H1 (cell line): ENCODE data around the gene BCAP31. TPM values are rescaled to one million over a fixed set of nuclear protein-coding genes. Genes with fewer than 3 reads are reported as not detected.

Source experiments
- CTCF ChIA-PET: fragments of 300-600 bp; sonication (Branson Sonifier 250); formaldehyde crosslinking; loops from one replicate; lab custom pipeline; 2021; ENCODE audit not compliant: partially characterized antibody; lab: Charles Lee
- POLR2A ChIA-PET: fragments of 300-600 bp; sonication (Branson Sonifier 250); formaldehyde crosslinking; loops from one replicate; lab custom pipeline; 2021; ENCODE audit warnings: inconsistent platforms; ENCODE audit not compliant: partially characterized antibody; lab: Charles Lee
- DNase-seq, 2 experiments: peaks; one replicate each; pipeline versions ENCODE4 v3.0.0 to v3.0.0-alpha.2; 2010 to 2022; ENCODE audit warnings: low spot score in 2 of 2, low read depth in 1 of 2, mixed read lengths in 1 of 2
- FAIRE-seq: peaks from 2 replicates; lab custom pipeline; 2011; peaks lifted over from hg19 to GRCh38; lab: Jason Lieb, UNC
- H2AFZ ChIP-seq: 2 replicates; pipeline ENCODE4 v1.8.1; 2012; ENCODE audit warnings: low read length, inconsistent platforms
- H2AK5ac ChIP-seq: 2 replicates; pipeline ENCODE4 v1.6.1; 2013; ENCODE audit warnings: low read depth, low read length
- H2BK120ac ChIP-seq: replicated peaks from 2 replicates; pipeline ENCODE3; 2013; ENCODE audit warnings: low read depth, low read length, inconsistent platforms
- H2BK12ac ChIP-seq: 2 replicates; pipeline ENCODE4 v1.6.1; 2013; ENCODE audit warnings: low read depth, low read length
- H2BK15ac ChIP-seq: 2 replicates; pipeline ENCODE4 v1.6.1; 2013; ENCODE audit warnings: low read length
- H2BK20ac ChIP-seq: 2 replicates; pipeline ENCODE4 v1.6.1; 2013; ENCODE audit warnings: low read length
- H2BK5ac ChIP-seq: 2 replicates; pipeline ENCODE4 v1.6.1; 2013; ENCODE audit warnings: low read depth, low read length
- H3K14ac ChIP-seq: 2 replicates; pipeline ENCODE4 v1.6.1; 2013; ENCODE audit warnings: inconsistent platforms; ENCODE audit not compliant: insufficient read length
- H3K18ac ChIP-seq: 2 replicates; pipeline ENCODE4 v1.6.1; 2013; ENCODE audit warnings: low read length; ENCODE audit errors: extremely low read depth
- H3K23ac ChIP-seq: 2 replicates; pipeline ENCODE4 v1.6.1; 2013; ENCODE audit warnings: inconsistent platforms; ENCODE audit not compliant: insufficient read length
- H3K23me2 ChIP-seq: 2 replicates; pipeline ENCODE4 v1.6.1; 2013; ENCODE audit warnings: low read depth, low read length
- H3K27ac ChIP-seq: 2 replicates; pipeline ENCODE4 v1.6.1; 2011; ENCODE audit warnings: low read depth, low read length, inconsistent platforms
- H3K27me3 ChIP-seq, 4 experiments: replicated peaks in 1 of 4; 1 replicate in 1 of 4; 2 replicates in 3 of 4; pipeline versions ENCODE4 v1.6.1 to v1.8.1; 2011 to 2013; ENCODE audit warnings: low read length in 3 of 4, mild to moderate bottlenecking in 3 of 4, inconsistent platforms in 2 of 4, mixed read lengths in 2 of 4, moderate library complexity in 1 of 4; ENCODE audit not compliant: control insufficient read depth in 3 of 4, insufficient read depth in 3 of 4; ENCODE audit errors: extremely low read depth in 1 of 4
- H3K36me3 ChIP-seq, 4 experiments: 2 replicates each; pipeline versions ENCODE4 v1.6.1 to v1.8.1; 2011 to 2013; ENCODE audit warnings: mild to moderate bottlenecking in 4 of 4, low read length in 3 of 4, moderate library complexity in 2 of 4, control low read depth in 1 of 4, inconsistent platforms in 1 of 4; ENCODE audit not compliant: insufficient read depth in 4 of 4, control insufficient read depth in 2 of 4
- H3K4ac ChIP-seq: replicated peaks from 2 replicates; pipeline ENCODE3; 2013; ENCODE audit warnings: low read length, low read depth, mixed read lengths, inconsistent platforms; ENCODE audit not compliant: insufficient read length
- H3K4me1 ChIP-seq, 4 experiments: replicated peaks in 1 of 4; 1 replicate in 1 of 4; 2 replicates in 3 of 4; pipeline versions ENCODE4 v1.6.1 to v1.8.1; 2011 to 2013; ENCODE audit warnings: low read length in 3 of 4, inconsistent platforms in 2 of 4, mixed read lengths in 1 of 4; ENCODE audit not compliant: insufficient read depth in 4 of 4, control insufficient read depth in 3 of 4
- H3K4me2 ChIP-seq, 2 experiments: 2 replicates each; pipeline versions ENCODE4 v1.6.1 to v1.8.1; 2011 to 2013; ENCODE audit warnings: low read depth in 2 of 2, low read length in 2 of 2, control low read depth in 1 of 2, inconsistent platforms in 1 of 2, mild to moderate bottlenecking in 1 of 2; ENCODE audit not compliant: insufficient read depth in 1 of 2
- H3K4me3 ChIP-seq, 4 experiments: fragments of 200-600, 300-600 bp in 1 of 4; sonication (generic), shearing (Covaris generic), sonication (Bioruptor Twin) in 1 of 4; 2 replicates each; pipeline versions ENCODE4 v1.5.1 to v1.8.1; 2011 to 2016; ENCODE audit warnings: low read length in 4 of 4, low read depth in 3 of 4, control low read depth in 2 of 4, inconsistent platforms in 2 of 4, mild to moderate bottlenecking in 2 of 4, mixed read lengths in 1 of 4, moderate library complexity in 1 of 4; ENCODE audit not compliant: insufficient read depth in 2 of 4; ENCODE audit errors: extremely low read depth in 1 of 4
- H3K56ac ChIP-seq: replicated peaks from 2 replicates; pipeline ENCODE3; 2013; ENCODE audit warnings: low read depth, mild to moderate bottlenecking, mixed read lengths, low read length, inconsistent platforms; ENCODE audit not compliant: insufficient read length
- H3K79me1 ChIP-seq: 2 replicates; pipeline ENCODE4 v1.6.1; 2013; ENCODE audit warnings: low read depth, low read length, control low read depth
- H3K79me2 ChIP-seq, 2 experiments: 2 replicates each; pipeline versions ENCODE4 v1.6.1 to v1.8.1; 2012 to 2013; ENCODE audit warnings: low read length in 2 of 2, mild to moderate bottlenecking in 2 of 2, inconsistent platforms in 1 of 2; ENCODE audit not compliant: insufficient read depth in 2 of 2, control insufficient read depth in 1 of 2
- H3K9ac ChIP-seq, 4 experiments: replicated peaks in 1 of 4; 1 replicate in 1 of 4; 2 replicates in 3 of 4; pipeline versions ENCODE4 v1.6.1 to v1.8.1; 2011 to 2013; ENCODE audit warnings: low read depth in 3 of 4, low read length in 3 of 4, control low read depth in 2 of 4, mild to moderate bottlenecking in 2 of 4, moderate library complexity in 2 of 4, inconsistent platforms in 1 of 4; ENCODE audit errors: extremely low read depth in 1 of 4
- H3K9me3 ChIP-seq, 2 experiments: 2 replicates each; pipeline versions ENCODE4 v1.6.1 to v1.8.1; 2012 to 2013; ENCODE audit warnings: mild to moderate bottlenecking in 2 of 2, moderate library complexity in 2 of 2, control low read depth in 1 of 2, inconsistent platforms in 1 of 2, low read depth in 1 of 2, low read length in 1 of 2, mixed read lengths in 1 of 2; ENCODE audit not compliant: insufficient read depth in 2 of 2
- H4K20me1 ChIP-seq, 2 experiments: replicated peaks in 1 of 2; 2 replicates each; pipeline versions ENCODE3 to v1.8.1; 2011 to 2013; ENCODE audit warnings: inconsistent platforms in 2 of 2, low read length in 2 of 2, mild to moderate bottlenecking in 1 of 2; ENCODE audit not compliant: insufficient read depth in 2 of 2, control insufficient read depth in 1 of 2
- H4K5ac ChIP-seq: 2 replicates; pipeline ENCODE4 v1.6.1; 2013; ENCODE audit warnings: low read length, low read depth, mixed read lengths, inconsistent platforms; ENCODE audit not compliant: insufficient read length
- H4K8ac ChIP-seq: 2 replicates; pipeline ENCODE4 v1.8.0; 2013; ENCODE audit warnings: mild to moderate bottlenecking, moderate library complexity, low read length, inconsistent platforms; ENCODE audit not compliant: insufficient read depth; ENCODE audit errors: extremely low read depth
- H4K91ac ChIP-seq: replicated peaks from 2 replicates; pipeline ENCODE3; 2013; ENCODE audit warnings: low read length, mixed read lengths, inconsistent platforms; ENCODE audit not compliant: insufficient read length
- BACH1 ChIP-seq: IDR thresholded peaks from 2 replicates; pipeline ENCODE4 v1.6.1; 2012; ENCODE audit warnings: low read length, improper control_type of control experiment
- CBX8 ChIP-seq: fragments of 300-800, 300-1000 bp; sonication (generic); IDR thresholded peaks from 2 replicates; pipeline ENCODE4 v1.7.1; 2016; ENCODE audit warnings: low read depth, low read length, borderline replicate concordance
- CHD1 ChIP-seq: IDR thresholded peaks from 2 replicates; pipeline ENCODE4 v1.6.1; 2012; ENCODE audit warnings: low read depth, low read length, improper control_type of control experiment
- CHD2 ChIP-seq: IDR thresholded peaks from 2 replicates; pipeline ENCODE4 v1.6.1; 2012; ENCODE audit warnings: low read length, improper control_type of control experiment
- HDAC6 ChIP-seq: IDR thresholded peaks from one replicate; pipeline ENCODE4 v1.7.1; 2012; ENCODE audit warnings: low read depth, mild to moderate bottlenecking, inconsistent platforms, low read length, moderate library complexity
- JUN ChIP-seq: IDR thresholded peaks from 2 replicates; pipeline ENCODE4 v1.6.1; 2011; ENCODE audit warnings: low read depth, mild to moderate bottlenecking, improper control_type of control experiment, low read length
- KDM1A ChIP-seq: fragments of 200-600, 300-600 bp; sonication (generic); IDR thresholded peaks from 2 replicates; pipeline ENCODE4 v1.7.1; 2016; ENCODE audit warnings: mild to moderate bottlenecking, low read length, borderline replicate concordance
- POLR2AphosphoS5 ChIP-seq: IDR thresholded peaks from 2 replicates; pipeline ENCODE4 v1.6.1; 2011; ENCODE audit warnings: low read depth, low read length
- RAD21 ChIP-seq, 2 experiments: IDR thresholded peaks in 1 of 2; conservative IDR thresholded peaks in 1 of 2; 2 replicates each; pipeline ENCODE4 v1.6.1; 2011; ENCODE audit warnings: low read depth in 2 of 2, low read length in 2 of 2, improper control_type of control experiment in 1 of 2, inconsistent platforms in 1 of 2, mild to moderate bottlenecking in 1 of 2, moderate library complexity in 1 of 2
- SRF ChIP-seq: IDR thresholded peaks from 2 replicates; pipeline ENCODE4 v1.6.1; 2011; ENCODE audit warnings: mild to moderate bottlenecking, low read depth, low read length, moderate library complexity
- TAF7 ChIP-seq: optimal IDR thresholded peaks from 2 replicates; pipeline ENCODE3; 2011; ENCODE audit warnings: low read depth, mild to moderate bottlenecking, inconsistent platforms, low read length, moderate library complexity, borderline replicate concordance
- whole genome bisulfite sequencing, 2 experiments: shearing (Covaris generic) in 1 of 2; methylation state at CpG; one replicate each; pipeline versions ENCODE4 v1.1.6 to v1.1.7; 2013 to 2015; ENCODE audit warnings: low lambda C conversion rate in 2 of 2, mixed read lengths in 2 of 2, inconsistent platforms in 1 of 2, low coverage in 1 of 2, missing lambda C conversion rate in 1 of 2; ENCODE audit not compliant: insufficient replicate concordance in 2 of 2, insufficient coverage in 1 of 2, insufficient read length in 1 of 2; ENCODE audit errors: extremely low coverage in 1 of 2, missing lambda C conversion rate in 1 of 2; 5-methylcytosine and 5-hydroxymethylcytosine counted together
- polyA plus RNA-seq, 7 experiments: library from polyadenylated mRNA; depleted of rRNA in 3 of 7; stranded (reverse) in 5 of 7; unstranded in 2 of 7; fragments of >200 nt in 5 of 7; fragments of 200-250 nt in 2 of 7; gene quantifications; 1 replicate in 5 of 7; 2 replicates in 1 of 7; 4 replicates in 1 of 7; pipeline versions ENCODE4 v1.2.1 to v1.2.3, GENCODE V29; 2011 to 2013; ENCODE audit warnings: missing spikeins in 2 of 7, mixed read lengths in 2 of 7
- total RNA-seq: library from RNA; stranded (reverse); fragmentation: NEBNext Ultra II Directional; extraction: Animal tissue kit (Norgen Biotek cat#: 25700); gene quantifications from 2 replicates; pipeline ENCODE4 v1.2.1, GENCODE V29; 2021

The BCAP31 gene
- total and polyA plus RNA-seq, 2 of the 8 experiments (the other 6 are each of a cell fraction or from before 2014, with no cell fraction given), result 136 to 159 TPM

DNA sequence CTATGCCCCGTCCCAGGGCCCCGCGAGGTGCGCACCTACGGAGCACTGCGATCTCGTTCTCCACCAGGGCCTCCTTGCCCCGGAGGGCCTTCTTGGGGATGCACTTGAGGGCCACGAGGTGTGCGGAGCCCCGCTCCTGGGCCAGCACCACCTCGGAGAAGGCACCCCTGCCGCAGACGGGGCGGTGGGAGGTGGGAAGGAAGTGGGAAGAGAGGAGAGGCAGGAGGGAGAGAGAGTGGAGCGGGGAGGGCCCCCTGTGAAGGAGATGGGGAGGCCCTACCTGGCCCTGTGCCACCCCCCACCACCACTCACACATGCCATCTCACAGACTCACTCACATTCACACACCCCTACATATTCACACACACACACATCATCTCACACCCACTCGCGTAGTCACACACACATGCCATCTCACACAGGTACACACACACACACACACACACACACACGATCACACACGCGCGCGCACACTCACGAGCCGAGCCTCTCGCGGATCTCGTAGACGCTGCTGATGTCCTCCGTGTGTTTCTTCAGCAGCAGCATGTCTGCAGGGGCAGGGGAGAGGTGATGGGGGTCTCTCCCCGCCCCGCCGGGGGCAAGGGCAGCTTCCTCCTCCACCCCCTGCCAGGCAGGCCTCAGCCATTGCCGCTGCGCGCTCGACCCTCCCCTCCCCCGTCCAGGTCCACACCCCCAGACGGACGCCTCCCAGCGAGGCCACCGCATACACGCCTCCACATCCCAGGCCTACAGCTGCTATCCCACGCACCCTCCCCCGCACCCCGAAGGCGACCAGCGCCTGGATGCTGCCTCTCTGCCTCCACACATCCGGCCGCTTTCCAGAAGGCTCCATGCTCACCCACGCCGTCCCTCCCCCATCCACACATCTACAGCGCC is 51.4 kb downstream of the BCAP31 start:
- H2BK5ac ChIP-seq, result no peak overlapping the region
- H3K9ac ChIP-seq, result no peak overlapping the region
- H2BK20ac ChIP-seq, result no peak overlapping the region; the same call in 1 of the 2 replicates
- peak overlapping the region; percentile 74 for H4K91ac ChIP-seq
- H3K4me1 ChIP-seq, result peaks cover 0 to 8% (median 2%) of the 10 kb centered on the region in 4 experiments; a peak in 4 of 7 replicates
- peaks cover 0 to 2% (median under 1%) of the 10 kb centered on the region in 4 experiments; a peak in 2 of 7 replicates for H3K27me3 ChIP-seq
- H2BK15ac ChIP-seq, result no peak overlapping the region
- no peak overlapping the region for H3K56ac ChIP-seq
- WGBS, 2 experiments, result no CpG with 5 or more reads among the region's 53 CpGs
- peak overlapping the region in 2 of 4 experiments; percentile 17 to 45; a peak in 4 of 8 replicates for H3K4me3 ChIP-seq
- ChIA-PET CTCF (interaction anchor here (0.8 to 28.7 kb wide), 3 partner anchors 11 to 28 kb away, joined by 3 to 408 read pairs (median 10); partner anchors contain the start of gene DUSP9), POLR2A (interaction anchor here (1.6 kb wide), 1 partner anchor 14 kb away, joined by 7 read pairs; the partner anchor contains the start of gene SLC6A8)
- no peaks in the 10 kb centered on the region for H3K9me3 ChIP-seq
- H4K5ac ChIP-seq, result no peak overlapping the region
- DNase-seq (no peak), FAIRE-seq (no peak)
- no peaks in the 10 kb centered on the region for H4K20me1 ChIP-seq
- H4K8ac ChIP-seq, result no peak overlapping the region; the same call in 1 of the 2 replicates
- no peaks in the 10 kb centered on the region; the same call in 1 of the 2 replicates for H3K23me2 ChIP-seq
- no peaks in the 10 kb centered on the region for H3K36me3 ChIP-seq
- H3K79me1 ChIP-seq, result no peaks in the 10 kb centered on the region
- no peak overlapping the region for H3K23ac ChIP-seq
- H2AK5ac ChIP-seq, result no peak overlapping the region
- no peaks in the 10 kb centered on the region for H3K79me2 ChIP-seq
- no peak overlapping the region for H2BK120ac ChIP-seq
- no peak overlapping the region for H3K4ac ChIP-seq
- no peak overlapping the region for H2AFZ ChIP-seq
- H3K18ac ChIP-seq, result no peak overlapping the region; the same call in 1 of the 2 replicates
- no peak overlapping the region for H2BK12ac ChIP-seq
- no peak overlapping the region for H3K27ac ChIP-seq
- H3K4me2 ChIP-seq, result peak overlapping the region; percentile 33 to 38; a peak in 3 of 4 replicates
- no peak overlapping the region for H3K14ac ChIP-seq
- TF ChIP-seq SRF (no peak), CBX8 (no peak), POLR2AphosphoS5 (no peak), KDM1A (no peak), JUN (no peak), TAF7 (no peak), HDAC6 (no peak), BACH1 (no peak), RAD21 (IDR thresholded peaks at IDR 0.05 in 1 of 2, conservative IDR thresholded peaks at IDR 0.05 in 1 of 2; ENCODE audit: low read depth in 2 of 2, low read length in 2 of 2) (no peak), CHD2 (no peak), CHD1 (no peak)
